IMR-90 (cell line): Measurements from ENCODE around the gene ITPKB. TPM values are rescaled to one million over a fixed set of nuclear protein-coding genes. Genes with fewer than 3 reads are reported as not detected.

Experiments used
- ATAC-seq: fragments of 200-7000 bp; cut with Tn5 transposase; 2 replicates; pipeline ENCODE4 v1.9.1; 2020; ENCODE audit warnings: low read depth, mild to moderate bottlenecking, moderate library complexity
- BruUV-seq: library from RNA; stranded (reverse); fragments of 400-500 nt; replicated peaks from 2 replicates; lab custom pipeline; 2021; lab: Mats Ljungman, UMichigan
- CTCF ChIA-PET: fragments of 300-600 bp; formaldehyde crosslinking; extraction: SDS; loops from one replicate; lab custom pipeline; 2021; ENCODE audit warnings: antibody characterized with exemption; lab: Yijun Ruan, JAX
- POLR2A ChIA-PET: fragments of 300-600 bp; sonication (Branson Sonifier 250); formaldehyde crosslinking; loops from one replicate; lab custom pipeline; 2022; ENCODE audit warnings: antibody characterized with exemption; ENCODE audit not compliant: unreplicated experiment; lab: Charles Lee
- DNase-seq: peaks from one replicate; pipeline ENCODE4 v3.0.0; 2013
- H2AFZ ChIP-seq: replicated peaks from 2 replicates; pipeline ENCODE3; 2013; ENCODE audit warnings: low read length, mild to moderate bottlenecking; ENCODE audit not compliant: poor library complexity
- H2AK5ac ChIP-seq: 2 replicates; pipeline ENCODE4 v1.6.1; 2013; ENCODE audit warnings: low read depth, low read length, inconsistent platforms
- H2AK9ac ChIP-seq: replicated peaks from 2 replicates; pipeline ENCODE3; 2013; ENCODE audit warnings: mild to moderate bottlenecking, low read depth, low read length, moderate library complexity; ENCODE audit not compliant: poor library complexity
- H2BK120ac ChIP-seq: 2 replicates; pipeline ENCODE4 v1.6.1; 2013; ENCODE audit warnings: low read depth, low read length, inconsistent platforms
- H2BK15ac ChIP-seq: 3 replicates; pipeline ENCODE4 v1.6.1; 2013; ENCODE audit warnings: low read depth, low read length, inconsistent platforms
- H2BK20ac ChIP-seq: 2 replicates; pipeline ENCODE4 v1.6.1; 2013; ENCODE audit warnings: low read depth, mild to moderate bottlenecking, inconsistent platforms, low read length, moderate library complexity
- H2BK5ac ChIP-seq: 2 replicates; pipeline ENCODE4 v1.6.1; 2013; ENCODE audit warnings: mild to moderate bottlenecking, low read depth, low read length, inconsistent platforms; ENCODE audit not compliant: poor library complexity, severe bottlenecking
- H3K14ac ChIP-seq: replicated peaks from 2 replicates; pipeline ENCODE4 v1.6.1; 2013; ENCODE audit warnings: low read depth, low read length, inconsistent platforms
- H3K18ac ChIP-seq: 2 replicates; pipeline ENCODE4 v1.6.1; 2013; ENCODE audit warnings: low read depth, low read length, control low read depth
- H3K23ac ChIP-seq: 2 replicates; pipeline ENCODE4 v1.6.1; 2013; ENCODE audit warnings: low read depth, low read length, inconsistent platforms
- H3K27ac ChIP-seq: 2 replicates; pipeline ENCODE4 v1.5.1; 2013; ENCODE audit warnings: mild to moderate bottlenecking, control low read depth, low read length; ENCODE audit not compliant: insufficient read depth
- H3K27me3 ChIP-seq: 2 replicates; pipeline ENCODE4 v1.6.1; 2013; ENCODE audit warnings: low read length; ENCODE audit not compliant: control insufficient read depth, insufficient read depth
- H3K36me3 ChIP-seq: 2 replicates; pipeline ENCODE4 v1.6.1; 2013; ENCODE audit warnings: low read length, mixed read lengths; ENCODE audit not compliant: control insufficient read depth, insufficient read depth
- H3K4ac ChIP-seq: 2 replicates; pipeline ENCODE4 v1.6.1; 2013; ENCODE audit warnings: low read depth, low read length, inconsistent platforms
- H3K4me1 ChIP-seq: 2 replicates; pipeline ENCODE4 v1.6.1; 2013; ENCODE audit warnings: low read length, mixed read lengths; ENCODE audit not compliant: control insufficient read depth, insufficient read depth
- H3K4me2 ChIP-seq: 2 replicates; pipeline ENCODE4 v1.6.1; 2013; ENCODE audit warnings: low read depth, mild to moderate bottlenecking, control low read depth, low read length, moderate library complexity
- H3K4me3 ChIP-seq: 2 replicates; pipeline ENCODE4 v1.5.1; 2013; ENCODE audit warnings: low read depth, mild to moderate bottlenecking, control low read depth, low read length, moderate library complexity; ENCODE audit not compliant: insufficient read depth
- H3K56ac ChIP-seq: 2 replicates; pipeline ENCODE4 v1.6.1; 2013; ENCODE audit warnings: low read length, inconsistent platforms; ENCODE audit not compliant: insufficient read depth; ENCODE audit errors: extremely low read depth
- H3K79me1 ChIP-seq, 2 experiments: 2 replicates each; pipeline ENCODE4 v1.6.1; 2013; ENCODE audit warnings: low read length in 2 of 2, inconsistent platforms in 1 of 2, low read depth in 1 of 2
- H3K9ac ChIP-seq: 2 replicates; pipeline ENCODE4 v1.6.1; 2013; ENCODE audit warnings: low read depth, low read length, control low read depth
- H3K9me1 ChIP-seq: 2 replicates; pipeline ENCODE4 v1.6.1; 2013; ENCODE audit warnings: low read length, inconsistent platforms; ENCODE audit not compliant: insufficient read depth
- H3K9me3 ChIP-seq: 2 replicates; pipeline ENCODE4 v1.6.1; 2013; ENCODE audit warnings: low read length; ENCODE audit not compliant: control insufficient read depth, insufficient read depth
- H4K20me1 ChIP-seq: 2 replicates; pipeline ENCODE4 v1.6.1; 2013; ENCODE audit warnings: low read length, inconsistent platforms; ENCODE audit not compliant: insufficient read depth
- H4K5ac ChIP-seq: 2 replicates; pipeline ENCODE4 v1.6.1; 2013; ENCODE audit warnings: mild to moderate bottlenecking, low read depth, low read length, control low read depth
- H4K8ac ChIP-seq, 2 experiments: 2 replicates each; pipeline ENCODE4 v1.6.1; 2013; ENCODE audit warnings: low read depth in 2 of 2, low read length in 2 of 2, control low read depth in 1 of 2, inconsistent platforms in 1 of 2
- H4K91ac ChIP-seq: 2 replicates; pipeline ENCODE4 v1.6.1; 2013; ENCODE audit warnings: low read depth, low read length, inconsistent platforms; ENCODE audit not compliant: insufficient read depth
- BHLHE40 ChIP-seq: fragments of 150-350 bp; IDR thresholded peaks from 2 replicates; pipeline ENCODE4 v1.6.1; 2016; ENCODE audit warnings: mild to moderate bottlenecking, low read depth, low read length
- CEBPB ChIP-seq: IDR thresholded peaks from 2 replicates; pipeline ENCODE4 v1.6.1; 2012; ENCODE audit warnings: low read depth, low read length, improper control_type of control experiment
- MXI1 ChIP-seq: IDR thresholded peaks from 2 replicates; pipeline ENCODE4 v1.6.1; 2012; ENCODE audit warnings: low read depth, mild to moderate bottlenecking, low read length, moderate library complexity, borderline replicate concordance
- POLR2A ChIP-seq: IDR thresholded peaks from 2 replicates; pipeline ENCODE4 v1.6.1; 2012; ENCODE audit warnings: mild to moderate bottlenecking, low read depth, low read length
- RCOR1 ChIP-seq: IDR thresholded peaks from 2 replicates; pipeline ENCODE4 v1.6.1; 2012; ENCODE audit warnings: mild to moderate bottlenecking, low read length, improper control_type of control experiment; ENCODE audit not compliant: insufficient replicate concordance
- SMC3 ChIP-seq: fragments of 150-350 bp; IDR thresholded peaks from 2 replicates; pipeline ENCODE4 v1.6.1; 2016; ENCODE audit warnings: low read depth, mild to moderate bottlenecking, antibody characterized with exemption, low read length, moderate library complexity
- WGBS, 2 experiments: methylation state at CpG; one replicate each; pipeline versions ENCODE4 v1.1.5 to v1.1.7; 2013; ENCODE audit warnings: missing lambda C conversion rate in 2 of 2; ENCODE audit not compliant: insufficient read length in 1 of 2; ENCODE audit errors: extremely low coverage in 2 of 2; 5-methylcytosine and 5-hydroxymethylcytosine counted together
- dilution Hi-C: fragments of 300-500 bp; cut with HindIII; formaldehyde crosslinking; loops from one replicate; pipeline ENCODE4 v1.14.3; 2018; ENCODE audit warnings: low sequenced_read_pairs; ENCODE audit not compliant: unreplicated experiment
- in situ Hi-C: fragments of 300-500 bp; cut with MboI; formaldehyde crosslinking; loops from 3 replicates; pipeline ENCODE4 v1.14.3; 2019; ENCODE audit warnings: low sequenced_read_pairs, inconsistent platforms, mixed read lengths
- intact Hi-C: fragments of 100-400 bp; cut with micrococcal nuclease; formaldehyde crosslinking; loops from 2 replicates; pipeline ENCODE4 v1.10.0; 2022
- polyA plus RNA-seq, 3 experiments: library from polyadenylated mRNA; depleted of rRNA; stranded (reverse); fragments of >200 nt; gene quantifications; 2 replicates each; pipeline ENCODE4 v1.2.3, GENCODE V29; 2012; ENCODE audit warnings: low replicate concordance in 1 of 3
- total RNA-seq: library from RNA; depleted of rRNA; stranded (reverse); fragments of >200 nt; gene quantifications from 2 replicates; pipeline ENCODE4 v1.2.3, GENCODE V29; 2012
- TF ChIP-seq, protein P1 (sequence below): conservative IDR thresholded peaks from 2 replicates; pipeline ENCODE4 v1.5.1; 2012; ENCODE audit warnings: mild to moderate bottlenecking, low read depth, low read length, improper control_type of control experiment
- TF ChIP-seq, protein P2 (sequence below): fragments of 150-350 bp; IDR thresholded peaks from 2 replicates; pipeline ENCODE4 v1.6.1; 2016; ENCODE audit warnings: low read depth, mild to moderate bottlenecking, low read length, moderate library complexity, borderline replicate concordance
- TF ChIP-seq, protein P3 (sequence below): fragments of 150-350 bp; IDR thresholded peaks from 2 replicates; pipeline ENCODE4 v1.6.1; 2017; ENCODE audit warnings: mild to moderate bottlenecking, antibody characterized with exemption, low read length, low read depth

ITPKB gene
- total and polyA plus RNA-seq, 2 of the 4 experiments (the other 2 are of a cell fraction): 0.72 to 1.4 TPM

DNA sequence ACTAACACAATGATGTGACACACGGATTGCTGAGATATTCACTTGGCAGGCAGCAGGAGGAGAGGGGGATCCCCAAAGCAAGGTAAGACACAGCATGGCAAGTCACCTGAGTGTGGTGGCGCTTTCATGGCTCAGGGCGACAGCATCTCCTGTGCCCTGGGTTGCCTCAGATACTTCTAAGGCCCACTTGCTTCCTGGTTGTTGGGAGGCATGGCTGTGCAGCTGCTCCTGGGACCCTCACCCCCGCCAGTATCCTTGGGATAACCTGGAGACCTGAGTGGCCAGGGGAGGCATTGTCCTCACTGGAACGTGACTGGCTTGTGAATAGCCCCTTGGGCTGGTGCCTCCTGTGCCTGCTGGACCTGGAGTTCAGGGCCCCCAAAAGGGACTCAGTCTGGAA, 120.7 kb downstream of the ITPKB start:
- no peak overlapping the region for H2AK9ac ChIP-seq
- ChIA-PET POLR2A (no interaction called here), CTCF (interaction anchor here (0.5 to 1.5 kb wide), 2 partner anchors 10 to 282 kb away, joined by 3 to 4 read pairs; no protein-coding TSS in a partner anchor)
- in situ Hi-C loops: no loop called here
- H3K4me3 ChIP-seq: no peak overlapping the region
- H4K5ac ChIP-seq: no peak overlapping the region
- no TSS peak for BruUV-seq
- WGBS, 2 experiments: no CpG with 5 or more reads among the region's 5 CpGs
- no peak overlapping the region for H3K18ac ChIP-seq
- no peak overlapping the region for H4K8ac ChIP-seq
- no peak overlapping the region for H2BK15ac ChIP-seq
- peaks cover 2% of the 10 kb centered on the region; the same call in 1 of the 2 replicates for H3K9me3 ChIP-seq
- no peak overlapping the region for H4K91ac ChIP-seq
- H3K9me1 ChIP-seq: no peaks in the 10 kb centered on the region
- H3K14ac ChIP-seq: no peak overlapping the region
- H2BK120ac ChIP-seq: no peak overlapping the region
- H3K4me2 ChIP-seq: no peak overlapping the region
- ATAC-seq (no peak), DNase-seq (no peak)
- H3K9ac ChIP-seq: no peak overlapping the region
- H3K56ac ChIP-seq: no peak overlapping the region
- H3K27me3 ChIP-seq: peaks cover 14% of the 10 kb centered on the region
- no peaks in the 10 kb centered on the region for H4K20me1 ChIP-seq
- no peak overlapping the region for H3K27ac ChIP-seq
- no peak overlapping the region for H3K23ac ChIP-seq
- no peaks in the 10 kb centered on the region for H3K79me1 ChIP-seq
- intact Hi-C loops: no loop called here
- no peak overlapping the region for H2BK20ac ChIP-seq
- dilution Hi-C loops: no loop called here
- H3K36me3 ChIP-seq: no peaks in the 10 kb centered on the region
- no peak overlapping the region for H3K4ac ChIP-seq
- H2AFZ ChIP-seq: peak overlapping the region; percentile 11
- no peak overlapping the region for H2BK5ac ChIP-seq
- TF ChIP-seq CEBPB (no peak), POLR2A (no peak), SMC3 (no peak), BHLHE40 (no peak), RCOR1 (no peak), MXI1 (no peak)
- TF ChIP-seq, protein P1, sequence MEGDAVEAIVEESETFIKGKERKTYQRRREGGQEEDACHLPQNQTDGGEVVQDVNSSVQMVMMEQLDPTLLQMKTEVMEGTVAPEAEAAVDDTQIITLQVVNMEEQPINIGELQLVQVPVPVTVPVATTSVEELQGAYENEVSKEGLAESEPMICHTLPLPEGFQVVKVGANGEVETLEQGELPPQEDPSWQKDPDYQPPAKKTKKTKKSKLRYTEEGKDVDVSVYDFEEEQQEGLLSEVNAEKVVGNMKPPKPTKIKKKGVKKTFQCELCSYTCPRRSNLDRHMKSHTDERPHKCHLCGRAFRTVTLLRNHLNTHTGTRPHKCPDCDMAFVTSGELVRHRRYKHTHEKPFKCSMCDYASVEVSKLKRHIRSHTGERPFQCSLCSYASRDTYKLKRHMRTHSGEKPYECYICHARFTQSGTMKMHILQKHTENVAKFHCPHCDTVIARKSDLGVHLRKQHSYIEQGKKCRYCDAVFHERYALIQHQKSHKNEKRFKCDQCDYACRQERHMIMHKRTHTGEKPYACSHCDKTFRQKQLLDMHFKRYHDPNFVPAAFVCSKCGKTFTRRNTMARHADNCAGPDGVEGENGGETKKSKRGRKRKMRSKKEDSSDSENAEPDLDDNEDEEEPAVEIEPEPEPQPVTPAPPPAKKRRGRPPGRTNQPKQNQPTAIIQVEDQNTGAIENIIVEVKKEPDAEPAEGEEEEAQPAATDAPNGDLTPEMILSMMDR: no peak
- TF ChIP-seq, protein P2, sequence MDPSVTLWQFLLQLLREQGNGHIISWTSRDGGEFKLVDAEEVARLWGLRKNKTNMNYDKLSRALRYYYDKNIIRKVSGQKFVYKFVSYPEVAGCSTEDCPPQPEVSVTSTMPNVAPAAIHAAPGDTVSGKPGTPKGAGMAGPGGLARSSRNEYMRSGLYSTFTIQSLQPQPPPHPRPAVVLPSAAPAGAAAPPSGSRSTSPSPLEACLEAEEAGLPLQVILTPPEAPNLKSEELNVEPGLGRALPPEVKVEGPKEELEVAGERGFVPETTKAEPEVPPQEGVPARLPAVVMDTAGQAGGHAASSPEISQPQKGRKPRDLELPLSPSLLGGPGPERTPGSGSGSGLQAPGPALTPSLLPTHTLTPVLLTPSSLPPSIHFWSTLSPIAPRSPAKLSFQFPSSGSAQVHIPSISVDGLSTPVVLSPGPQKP: no peak
- TF ChIP-seq, protein P3, sequence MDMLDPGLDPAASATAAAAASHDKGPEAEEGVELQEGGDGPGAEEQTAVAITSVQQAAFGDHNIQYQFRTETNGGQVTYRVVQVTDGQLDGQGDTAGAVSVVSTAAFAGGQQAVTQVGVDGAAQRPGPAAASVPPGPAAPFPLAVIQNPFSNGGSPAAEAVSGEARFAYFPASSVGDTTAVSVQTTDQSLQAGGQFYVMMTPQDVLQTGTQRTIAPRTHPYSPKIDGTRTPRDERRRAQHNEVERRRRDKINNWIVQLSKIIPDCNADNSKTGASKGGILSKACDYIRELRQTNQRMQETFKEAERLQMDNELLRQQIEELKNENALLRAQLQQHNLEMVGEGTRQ: no peak
- H2AK5ac ChIP-seq: no peak overlapping the region
- peaks cover 2% of the 10 kb centered on the region; the same call in 1 of the 2 replicates for H3K4me1 ChIP-seq
